DMS53 treated with DMSO at 0.1 percent for 48 hours (cell line): ENCODE data around the gene TRPM2.
"Not testable (repeated sequence)": the region's sequence is repeated elsewhere in the genome, so short reads cannot be mapped to it uniquely, and the experiment has no call there.

Experiments
- DNase-seq: peaks from one replicate; lab custom pipeline; 2025; ENCODE audit not compliant: unreplicated experiment; lab: John Stamatoyannopoulos, UW

TRPM2 gene

GRCh38 chr21:44408226-44408625 lies 54.8 kb downstream of the TRPM2 start:
- DNase-seq, result no peak

DNA sequence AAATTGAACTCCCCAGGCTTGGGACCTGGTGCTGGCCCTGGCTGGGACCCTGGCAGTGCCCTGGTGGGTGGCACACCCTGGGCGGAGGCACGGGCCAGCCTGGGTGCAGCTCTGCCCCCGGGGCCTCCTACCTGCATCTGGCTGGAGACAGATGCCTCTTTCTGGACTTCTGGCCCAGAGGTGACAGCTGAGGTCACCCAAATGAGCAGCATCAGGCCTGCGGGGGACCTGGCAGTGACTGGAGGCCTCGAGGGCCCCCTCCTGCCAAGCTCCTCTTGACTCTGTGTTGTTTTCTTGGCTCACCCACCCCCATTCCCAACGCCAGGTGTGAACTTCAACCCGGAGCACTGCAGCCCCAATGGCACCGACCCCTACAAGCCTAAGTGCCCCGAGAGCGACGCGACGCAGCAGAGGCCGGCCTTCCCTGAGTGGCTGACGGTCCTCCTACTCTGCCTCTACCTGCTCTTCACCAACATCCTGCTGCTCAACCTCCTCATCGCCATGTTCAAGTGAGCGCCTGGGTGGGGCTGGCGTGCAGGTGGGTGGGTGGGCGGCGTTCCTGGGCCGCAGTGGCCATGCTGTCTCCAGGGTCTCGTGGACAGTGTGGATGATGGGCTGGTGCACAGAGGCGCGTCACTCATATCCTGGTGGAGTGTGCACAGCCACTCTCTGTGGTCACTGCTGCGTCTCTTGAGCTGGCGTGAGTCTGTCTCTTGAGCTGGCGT lies 60.3 kb downstream of the TRPM2 start:
- no peak for DNase-seq

DNA sequence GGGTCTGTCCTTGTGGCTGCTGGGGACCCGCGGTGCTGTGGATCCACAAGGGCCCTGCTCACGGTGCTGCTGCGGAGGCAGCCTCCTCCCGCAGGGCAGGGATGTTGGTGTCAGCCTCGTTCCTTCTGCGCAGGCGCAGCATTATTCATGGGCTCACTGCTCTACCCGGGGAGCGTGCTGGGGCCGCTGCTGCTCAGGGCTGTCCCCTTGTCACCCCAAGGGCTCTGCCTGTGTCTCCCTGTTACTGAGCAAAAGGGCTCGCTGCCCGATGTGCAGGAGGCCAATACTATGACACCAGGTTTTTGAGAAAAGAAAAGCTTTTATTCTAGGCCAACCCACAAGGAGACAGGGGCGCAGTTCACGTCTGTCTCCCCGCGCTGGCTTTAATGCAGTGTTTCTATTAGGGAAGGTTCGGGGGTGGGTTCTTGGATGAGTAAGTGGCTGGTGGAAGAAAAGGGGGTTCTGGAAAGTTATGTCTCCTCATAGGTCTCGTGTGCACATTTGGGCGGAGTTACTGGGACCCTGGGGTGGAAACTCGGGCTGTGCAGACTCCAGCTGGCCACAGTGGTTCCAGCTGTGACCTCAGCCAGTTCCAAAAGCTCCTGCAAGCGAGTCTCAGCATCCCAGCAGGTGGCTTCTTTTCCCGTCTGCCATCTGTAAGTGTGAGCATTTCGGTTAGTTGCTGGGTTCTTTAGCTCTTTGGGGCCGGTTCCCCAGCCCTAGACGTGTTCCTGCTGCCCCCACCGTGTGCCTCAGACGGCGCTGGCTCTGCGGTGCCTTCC lies 61.1 kb downstream of the TRPM2 start:
- no peak for DNase-seq

GRCh38 chr21:44415073-44416025 lies 61.9 kb downstream of the TRPM2 start:
- no peak for DNase-seq

- DNase-seq, result no peak
These were observed 62.8 kb downstream of the TRPM2 start for GRCh38 chr21:44416193-44416592.

DNA sequence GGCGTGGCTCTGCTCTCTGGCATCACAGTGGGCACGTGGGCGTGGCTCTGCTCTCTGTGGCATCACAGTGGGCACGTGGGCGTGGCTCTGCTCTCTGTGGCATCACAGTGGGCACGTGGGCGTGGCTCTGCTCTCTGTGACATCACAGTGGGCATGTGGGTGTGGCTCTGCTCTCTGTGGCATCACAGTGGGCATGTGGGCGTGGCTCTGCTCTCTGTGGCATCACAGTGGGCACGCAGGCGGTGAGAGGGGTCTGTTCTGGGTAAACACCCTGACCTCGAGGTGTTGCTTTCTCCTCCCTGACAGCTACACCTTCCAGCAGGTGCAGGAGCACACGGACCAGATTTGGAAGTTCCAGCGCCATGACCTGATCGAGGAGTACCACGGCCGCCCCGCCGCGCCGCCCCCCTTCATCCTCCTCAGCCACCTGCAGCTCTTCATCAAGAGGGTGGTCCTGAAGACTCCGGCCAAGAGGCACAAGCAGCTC lies 64.2 kb downstream of the TRPM2 start:
- not testable (repeated sequence) for DNase-seq

- DNase-seq, result no peak
These were observed 64.9 kb downstream of the TRPM2 start for GRCh38 chr21:44418108-44418875.

DNA sequence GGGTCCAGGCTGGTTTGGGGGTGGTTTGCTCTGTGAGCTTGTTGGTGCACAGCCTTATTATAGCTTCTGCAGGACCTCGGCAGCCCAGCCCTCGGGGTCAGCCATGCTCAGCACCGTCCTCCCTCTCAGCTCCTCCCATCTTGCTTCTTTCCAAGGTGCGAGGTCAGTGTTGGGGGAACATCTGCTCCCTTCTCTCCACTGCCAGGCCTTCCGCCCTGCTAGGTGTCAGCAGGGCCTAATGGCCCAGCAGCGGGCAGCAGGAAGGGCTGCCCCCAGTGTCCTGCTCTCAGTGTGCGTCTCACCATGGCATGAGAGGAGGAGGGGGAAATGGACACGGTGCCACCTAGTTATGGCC lies 65.4 kb downstream of the TRPM2 start:
- no peak for DNase-seq

DNA sequence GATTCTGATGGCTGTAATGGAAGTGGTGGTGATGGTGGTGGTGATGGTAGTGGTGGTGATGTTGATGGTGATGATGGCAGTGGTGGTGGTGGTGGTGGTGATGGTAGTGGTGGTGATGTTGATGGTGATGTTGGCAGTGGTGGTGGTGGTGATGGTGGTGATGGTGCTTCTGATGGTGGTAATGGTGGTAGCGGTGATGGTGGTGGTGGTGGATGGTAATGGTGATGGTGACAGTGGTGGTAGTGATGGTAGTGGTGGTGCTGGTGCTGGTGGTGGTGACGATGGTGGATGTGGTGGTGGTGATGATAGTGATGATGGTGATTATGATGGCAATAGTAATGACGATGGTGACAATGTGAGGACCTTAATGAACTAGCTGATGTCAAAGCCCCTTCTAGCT lies 66.3 kb downstream of the TRPM2 start:
- no peak for DNase-seq

DNA sequence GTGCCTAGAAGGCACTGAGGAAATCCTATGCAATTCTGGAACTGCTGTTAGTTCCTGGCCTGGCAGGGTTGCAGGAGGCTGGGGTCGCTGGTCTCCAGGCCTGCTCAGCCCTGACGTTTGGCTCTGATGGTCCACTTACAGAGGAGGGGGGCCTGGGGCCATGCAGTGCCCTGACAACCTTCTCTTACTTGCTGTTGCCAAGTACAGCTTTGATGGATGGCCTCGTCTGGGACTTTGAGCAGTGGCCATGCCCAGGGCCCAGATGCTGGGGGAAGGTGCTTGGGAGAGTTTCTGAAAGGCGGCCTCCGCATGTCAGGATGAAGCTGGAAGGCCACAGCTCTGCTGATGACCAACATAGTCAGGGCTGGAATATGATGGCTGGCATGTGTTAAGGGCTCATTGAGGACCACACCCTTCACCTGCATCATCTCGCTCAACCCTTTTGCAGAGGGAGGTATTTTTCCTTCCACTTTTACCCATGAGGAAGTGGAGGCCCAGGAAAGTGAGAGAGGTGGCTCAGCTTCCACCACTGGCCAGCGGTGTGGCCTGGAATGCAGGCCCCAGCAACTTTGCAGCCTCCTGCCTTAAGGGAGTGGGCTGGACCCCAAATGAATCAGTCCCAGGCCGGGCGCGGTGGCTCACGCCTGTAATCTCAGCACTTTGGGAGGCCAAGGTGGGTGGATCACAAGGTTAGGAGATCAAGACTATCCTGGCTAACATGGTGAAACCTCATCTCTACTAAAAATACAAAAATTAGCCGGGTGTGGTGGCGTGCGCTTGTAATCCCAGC lies 67.2 kb downstream of the TRPM2 start:
- DNase-seq, result no peak

DNA sequence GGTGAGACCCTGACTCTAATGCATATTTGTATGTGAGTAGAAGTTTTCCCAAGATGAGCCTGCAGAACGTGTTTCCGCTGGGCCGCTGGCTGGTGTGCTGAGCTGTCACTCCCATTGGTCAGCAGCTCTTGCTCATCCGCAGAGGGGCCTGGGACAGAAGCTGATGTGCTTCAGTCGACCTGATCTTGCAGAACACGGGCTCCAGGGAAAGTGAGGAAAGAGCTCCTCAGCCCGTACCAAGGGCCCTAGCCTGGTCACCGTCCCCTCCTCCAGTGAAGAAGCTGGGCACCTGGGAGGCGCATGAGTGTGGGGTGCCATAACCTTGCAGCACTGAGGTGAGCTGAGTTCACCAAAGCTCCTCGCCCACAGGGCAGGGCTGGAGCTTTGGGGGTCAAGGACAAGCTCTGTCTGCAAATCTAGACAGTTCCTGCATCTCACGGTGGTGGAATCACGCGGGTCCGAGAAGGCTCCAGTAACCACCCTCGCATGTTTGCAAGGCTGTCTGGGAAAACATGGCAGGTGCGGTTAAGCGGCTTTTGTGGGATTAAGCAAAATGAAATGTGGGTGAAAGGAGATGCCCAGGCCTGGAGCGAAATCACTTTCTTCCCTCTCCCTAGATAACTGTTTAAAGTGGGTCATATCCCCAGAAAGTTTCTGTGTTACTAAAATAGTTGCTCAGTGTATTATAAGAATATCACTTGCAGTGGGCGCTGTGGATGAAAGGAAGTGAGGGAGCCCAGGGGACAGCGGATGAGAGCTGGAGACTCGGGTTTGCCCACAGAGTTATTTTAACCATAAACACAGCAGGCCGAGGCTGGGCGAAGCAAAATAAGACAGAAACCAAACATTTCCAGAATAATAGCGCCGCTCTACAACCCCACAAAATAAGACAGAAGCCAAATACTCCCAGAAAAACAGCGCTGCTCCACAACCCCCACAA lies 68.8 kb downstream of the TRPM2 start:
- DNase-seq, result no peak

GRCh38 chr21:44423312-44423821 lies 69.9 kb downstream of the TRPM2 start:
- no peak for DNase-seq

DNA sequence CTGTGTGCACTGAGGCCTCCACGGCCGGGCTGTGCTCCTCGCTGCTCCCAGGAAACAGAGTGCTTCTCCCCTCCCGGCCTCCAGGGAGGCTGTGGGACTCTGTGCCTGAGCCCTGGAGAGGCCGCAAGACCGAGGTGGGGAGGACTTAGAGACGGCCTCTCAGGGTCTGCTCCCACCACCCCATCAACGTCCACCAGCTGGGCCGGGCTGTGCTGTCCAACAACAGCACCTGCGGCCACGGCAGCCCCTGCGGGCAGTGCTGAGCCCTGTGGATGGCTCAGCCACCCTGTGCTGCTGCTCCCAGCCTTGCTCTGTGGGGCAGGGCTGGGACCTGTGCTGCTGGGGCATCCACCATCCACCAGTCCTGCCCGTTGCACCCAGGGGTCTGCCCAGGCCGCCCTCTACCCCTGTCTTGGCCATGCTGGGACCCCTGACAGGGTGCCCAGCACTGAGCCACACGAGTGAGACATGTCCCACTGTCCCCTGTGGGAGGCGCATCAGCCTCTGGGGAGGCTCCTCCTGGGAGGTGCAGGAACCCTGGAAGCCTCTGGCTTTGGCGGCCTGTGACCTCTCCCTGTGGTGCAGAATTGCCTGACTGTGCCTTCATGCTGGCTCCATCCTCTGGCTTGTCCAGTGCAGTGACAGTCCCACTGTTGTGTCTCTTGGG lies 70.7 kb downstream of the TRPM2 start:
- no peak for DNase-seq

GRCh38 chr21:44424608-44425306 lies 71.3 kb downstream of the TRPM2 start:
- DNase-seq, result no peak

DNA sequence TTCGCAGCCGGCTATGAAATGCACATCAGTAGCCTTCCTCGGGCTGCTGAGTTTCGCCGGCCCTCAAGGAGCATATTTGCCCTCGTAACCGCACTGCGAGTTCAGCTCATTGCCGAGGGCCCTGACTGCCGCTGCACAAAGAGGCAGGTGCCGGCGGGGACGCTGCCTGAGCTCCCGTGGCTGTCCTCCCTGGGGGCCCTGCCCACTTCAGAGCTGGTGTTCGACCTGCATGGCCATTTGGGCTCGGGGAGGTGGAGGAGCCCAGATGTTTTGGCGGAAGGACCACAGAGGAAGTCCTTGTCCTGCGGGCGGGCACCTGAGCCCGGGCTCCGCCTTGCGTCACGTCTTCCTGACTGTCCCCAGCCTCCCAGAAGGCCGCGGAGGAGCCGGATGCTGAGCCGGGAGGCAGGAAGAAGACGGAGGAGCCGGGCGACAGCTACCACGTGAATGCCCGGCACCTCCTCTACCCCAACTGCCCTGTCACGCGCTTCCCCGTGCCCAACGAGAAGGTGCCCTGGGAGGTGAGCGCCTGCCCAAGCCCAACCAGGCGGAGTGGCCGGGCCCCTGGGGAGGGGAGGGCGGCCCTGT lies 72.0 kb downstream of the TRPM2 start:
- DNase-seq, result no peak

DNA sequence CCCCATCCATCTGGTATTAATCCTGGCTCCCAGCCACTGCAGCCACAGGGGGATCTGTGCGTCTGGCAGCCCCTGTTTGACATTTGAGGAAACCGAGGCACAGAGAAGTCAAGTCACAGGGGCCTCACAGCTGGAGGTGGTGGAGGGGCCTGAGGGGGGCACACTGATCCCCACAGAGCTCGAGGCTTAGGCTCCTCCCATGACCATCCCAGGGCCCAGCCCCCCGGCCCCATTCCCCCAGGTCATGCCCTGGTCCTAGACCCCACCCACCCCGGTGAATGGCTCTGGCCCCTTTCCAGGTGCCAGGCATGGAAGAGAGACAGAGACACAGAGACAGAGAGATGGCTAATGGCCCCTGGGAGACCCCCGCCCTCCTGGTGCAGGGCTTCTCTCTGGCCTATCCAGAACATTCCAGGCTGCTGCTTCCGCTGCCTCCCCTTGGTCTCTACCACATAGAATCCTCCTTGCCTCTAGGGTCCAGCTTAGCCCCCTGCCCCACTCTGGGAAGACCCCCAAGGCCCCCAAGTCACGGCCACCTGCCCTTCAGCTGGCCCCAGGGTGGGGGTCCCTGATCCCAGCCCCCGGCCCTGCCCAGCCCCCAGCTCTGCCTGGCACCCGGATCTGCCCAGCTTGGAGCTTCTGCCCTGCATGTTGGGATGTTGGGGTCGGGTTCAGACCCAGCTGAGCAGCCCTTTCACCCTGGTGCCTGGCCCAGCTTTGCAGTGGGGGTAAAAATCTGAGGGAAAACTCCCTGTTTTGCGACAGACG lies 72.7 kb downstream of the TRPM2 start:
- no peak for DNase-seq
